ENCODE data around the gene UBE3D.
"Not testable (repeated sequence)": the region's sequence is repeated elsewhere in the genome, so short reads cannot be mapped to it uniquely, and the experiment has no call there.

UBE3D gene

GRCh38 chr6:83055366-83055964 is 10.2 kb downstream of the UBE3D start:
- H3K4me3 ChIP-seq (ENCODE audit: low read depth, low read length): no peak overlapping the region

- H3K4me3 ChIP-seq (ENCODE audit: low read depth, low read length): no peak overlapping the region
These were observed 12.0 kb downstream of the UBE3D start for GRCh38 chr6:83053678-83054077.

GRCh38 chr6:83051377-83052172 is 14.1 kb downstream of the UBE3D start:
- no peak overlapping the region for H3K4me3 ChIP-seq (ENCODE audit: low read depth, low read length)

- no peak overlapping the region for H3K4me3 ChIP-seq (ENCODE audit: low read depth, low read length)
These were observed 18.4 kb downstream of the UBE3D start for GRCh38 chr6:83047065-83047754.

GRCh38 chr6:83044091-83044768 is 21.4 kb downstream of the UBE3D start:
- H3K4me3 ChIP-seq (ENCODE audit: low read depth, low read length): no peak overlapping the region

- H3K4me3 ChIP-seq (ENCODE audit: low read depth, low read length): no peak overlapping the region
These were observed 23.1 kb downstream of the UBE3D start for GRCh38 chr6:83042467-83043053.

GRCh38 chr6:83038246-83038645 is 27.4 kb downstream of the UBE3D start:
- H3K4me3 ChIP-seq (ENCODE audit: low read depth, low read length): no peak overlapping the region

- no peak overlapping the region for H3K4me3 ChIP-seq (ENCODE audit: low read depth, low read length)
These were observed 34.0 kb downstream of the UBE3D start for GRCh38 chr6:83031689-83032088.

- no peak overlapping the region for H3K4me3 ChIP-seq (ENCODE audit: low read depth, low read length)
These were observed 45.9 kb downstream of the UBE3D start for GRCh38 chr6:83019741-83020140.

- not testable (repeated sequence) for H3K4me3 ChIP-seq (ENCODE audit: low read depth, low read length)
These were observed 54.5 kb downstream of the UBE3D start for GRCh38 chr6:83011131-83011530.

GRCh38 chr6:83008626-83009025 is 57.0 kb downstream of the UBE3D start:
- no peak overlapping the region for H3K4me3 ChIP-seq (ENCODE audit: low read depth, low read length)

- H3K4me3 ChIP-seq (ENCODE audit: low read depth, low read length): no peak overlapping the region
These were observed 59.3 kb downstream of the UBE3D start for GRCh38 chr6:83006270-83006905.

GRCh38 chr6:82996156-82996555 is 69.5 kb downstream of the UBE3D start:
- no peak overlapping the region for H3K4me3 ChIP-seq (ENCODE audit: low read depth, low read length)

- H3K4me3 ChIP-seq (ENCODE audit: low read depth, low read length): no peak overlapping the region
These were observed 70.6 kb downstream of the UBE3D start for GRCh38 chr6:82995066-82995465.

GRCh38 chr6:82989736-82990290 is 75.8 kb downstream of the UBE3D start:
- H3K4me3 ChIP-seq (ENCODE audit: low read depth, low read length): no peak overlapping the region

GRCh38 chr6:82988930-82989351 is 76.7 kb downstream of the UBE3D start:
- no peak overlapping the region for H3K4me3 ChIP-seq (ENCODE audit: low read depth, low read length)

- no peak overlapping the region for H3K4me3 ChIP-seq (ENCODE audit: low read depth, low read length)
These were observed 77.7 kb downstream of the UBE3D start for GRCh38 chr6:82987951-82988350.

GRCh38 chr6:82987416-82987815 is 78.2 kb downstream of the UBE3D start:
- no peak overlapping the region for H3K4me3 ChIP-seq (ENCODE audit: low read depth, low read length)

- H3K4me3 ChIP-seq (ENCODE audit: low read depth, low read length): no peak overlapping the region
These were observed 80.9 kb downstream of the UBE3D start for GRCh38 chr6:82984720-82985119.

- H3K4me3 ChIP-seq (ENCODE audit: low read depth, low read length): no peak overlapping the region
These were observed 85.6 kb downstream of the UBE3D start for GRCh38 chr6:82980086-82980485.

Data from iPS-11a (cell line).